Activated naive CD8-positive, alpha-beta T cell (primary cell): ENCODE measurements around the gene USP11.
"Not testable (repeated sequence)": the region's sequence is repeated elsewhere in the genome, so short reads cannot be mapped to it uniquely, and the experiment has no call there.

Experiments used
- H3K27ac Mint-ChIP-seq: one replicate; pipeline ENCODE4 v1.8.0; 2021; ENCODE audit warnings: mixed read lengths
- H3K27me3 Mint-ChIP-seq: one replicate; pipeline ENCODE4 v1.8.0; 2021; ENCODE audit warnings: mixed read lengths
- H3K36me3 Mint-ChIP-seq: one replicate; pipeline ENCODE4 v1.8.0; 2021; ENCODE audit warnings: mixed read lengths
- H3K4me1 Mint-ChIP-seq: one replicate; pipeline ENCODE4 v1.8.0; 2021; ENCODE audit warnings: low read depth, mixed read lengths
- H3K4me3 Mint-ChIP-seq: one replicate; pipeline ENCODE4 v1.8.0; 2021; ENCODE audit warnings: mild to moderate bottlenecking, mixed read lengths
- H3K9me3 Mint-ChIP-seq: one replicate; pipeline ENCODE4 v1.8.0; 2021; ENCODE audit warnings: low read depth, mixed read lengths

USP11 gene

GRCh38 chrX:47241201-47242011 lies 8.6 kb downstream of the USP11 start:
- Mint-ChIP-seq H3K4me3 (no peak overlapping the region), H3K36me3 (peaks cover 2% of the 10 kb centered on the region), H3K27me3 (no peaks in the 10 kb centered on the region), H3K27ac (no peak overlapping the region), H3K4me1 (peaks cover 12% of the 10 kb centered on the region), H3K9me3 (no peaks in the 10 kb centered on the region)

- Mint-ChIP-seq H3K4me3 (no peak overlapping the region), H3K4me1 (peaks cover 3% of the 10 kb centered on the region), H3K27ac (no peak overlapping the region), H3K27me3 (no peaks in the 10 kb centered on the region), H3K9me3 (no peaks in the 10 kb centered on the region), H3K36me3 (peaks cover 2% of the 10 kb centered on the region)
These were observed 9.5 kb downstream of the USP11 start for GRCh38 chrX:47242321-47242720.

GRCh38 chrX:47243351-47243750 lies 10.5 kb downstream of the USP11 start:
- Mint-ChIP-seq H3K4me1 (no peaks in the 10 kb centered on the region), H3K4me3 (no peak overlapping the region), H3K9me3 (no peaks in the 10 kb centered on the region), H3K27me3 (no peaks in the 10 kb centered on the region), H3K27ac (no peak overlapping the region), H3K36me3 (peaks cover 2% of the 10 kb centered on the region)

DNA sequence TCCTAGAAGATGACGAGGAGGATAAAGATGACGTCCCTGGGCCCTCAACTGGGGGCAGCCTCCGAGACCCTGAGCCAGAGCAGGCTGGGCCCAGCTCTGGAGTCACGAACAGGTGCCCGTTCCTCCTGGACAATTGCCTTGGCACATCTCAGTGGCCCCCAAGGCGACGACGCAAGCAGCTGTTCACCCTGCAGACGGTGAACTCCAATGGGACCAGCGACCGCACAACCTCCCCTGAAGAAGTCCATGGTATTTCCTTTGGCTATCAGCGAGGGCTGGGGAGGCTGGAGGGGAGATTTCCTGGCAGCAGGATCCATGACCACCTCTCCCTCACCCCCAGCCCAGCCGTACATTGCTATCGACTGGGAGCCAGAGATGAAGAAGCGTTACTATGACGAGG lies 11.9 kb downstream of the USP11 start:
- no peaks in the 10 kb centered on the region for H3K4me1 Mint-ChIP-seq
- peaks cover 2% of the 10 kb centered on the region for H3K36me3 Mint-ChIP-seq
- H3K4me3 Mint-ChIP-seq, result no peak overlapping the region

DNA sequence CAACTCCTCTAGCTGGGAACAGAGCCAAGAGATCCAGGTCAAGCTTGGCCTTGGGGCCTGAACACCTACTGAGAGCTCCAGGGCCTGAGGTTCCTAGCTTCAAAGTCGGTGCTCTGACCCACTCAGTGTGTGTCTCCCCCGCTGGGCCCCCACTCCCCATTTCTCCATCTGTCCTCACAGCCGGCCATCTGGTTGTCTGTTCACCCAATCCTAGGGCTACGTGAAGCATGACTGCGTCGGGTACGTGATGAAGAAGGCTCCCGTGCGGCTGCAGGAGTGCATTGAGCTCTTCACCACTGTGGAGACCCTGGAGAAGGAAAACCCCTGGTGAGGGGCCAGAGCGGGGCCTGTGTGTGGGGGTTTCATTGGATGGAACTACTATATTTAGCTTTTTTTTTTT lies 12.3 kb downstream of the USP11 start:
- Mint-ChIP-seq H3K27me3 (no peaks in the 10 kb centered on the region), H3K9me3 (no peaks in the 10 kb centered on the region), H3K27ac (no peak overlapping the region), H3K36me3 (peaks cover 2% of the 10 kb centered on the region), H3K4me3 (no peak overlapping the region), H3K4me1 (no peaks in the 10 kb centered on the region)

More for the DNA sequence above, 11.9 kb downstream of the USP11 start:
- H3K27ac Mint-ChIP-seq, result no peak overlapping the region
- H3K9me3 Mint-ChIP-seq, result no peaks in the 10 kb centered on the region
- H3K27me3 Mint-ChIP-seq, result no peaks in the 10 kb centered on the region

- Mint-ChIP-seq H3K4me3 (no peak overlapping the region), H3K9me3 (no peaks in the 10 kb centered on the region), H3K27me3 (no peaks in the 10 kb centered on the region), H3K27ac (peak overlapping the region; percentile 73), H3K36me3 (peaks cover 2% of the 10 kb centered on the region), H3K4me1 (no peaks in the 10 kb centered on the region)
These were observed 14.6 kb downstream of the USP11 start for GRCh38 chrX:47247206-47247998.

GRCh38 chrX:47247999-47248320 lies 15.2 kb downstream of the USP11 start:
- Mint-ChIP-seq H3K4me1 (no peaks in the 10 kb centered on the region), H3K27me3 (no peaks in the 10 kb centered on the region), H3K9me3 (no peaks in the 10 kb centered on the region), H3K27ac (peak overlapping the region; percentile 73), H3K36me3 (peaks cover 2% of the 10 kb centered on the region), H3K4me3 (no peak overlapping the region)

DNA sequence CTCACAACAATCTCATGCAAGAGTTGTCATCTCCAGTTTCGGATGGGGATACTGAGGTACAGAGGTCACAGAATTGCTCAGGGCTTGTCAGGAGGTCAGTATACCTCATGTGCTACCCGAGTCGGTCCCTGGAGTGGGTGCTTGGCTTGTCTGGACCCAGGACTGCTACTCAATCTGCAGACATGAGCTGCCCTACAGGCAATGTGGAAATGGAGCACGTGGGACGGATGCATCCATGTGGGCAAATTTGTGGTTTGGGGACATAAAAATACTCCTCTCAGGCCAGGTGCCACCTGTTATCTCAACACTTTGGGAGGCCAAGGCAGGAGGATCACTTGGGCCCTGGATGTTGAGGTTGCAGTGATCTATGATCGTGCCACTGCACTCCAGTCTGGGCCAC lies 15.8 kb downstream of the USP11 start:
- H3K9me3 Mint-ChIP-seq, result no peaks in the 10 kb centered on the region
- H3K4me3 Mint-ChIP-seq, result no peak overlapping the region
- H3K27me3 Mint-ChIP-seq, result no peaks in the 10 kb centered on the region

DNA sequence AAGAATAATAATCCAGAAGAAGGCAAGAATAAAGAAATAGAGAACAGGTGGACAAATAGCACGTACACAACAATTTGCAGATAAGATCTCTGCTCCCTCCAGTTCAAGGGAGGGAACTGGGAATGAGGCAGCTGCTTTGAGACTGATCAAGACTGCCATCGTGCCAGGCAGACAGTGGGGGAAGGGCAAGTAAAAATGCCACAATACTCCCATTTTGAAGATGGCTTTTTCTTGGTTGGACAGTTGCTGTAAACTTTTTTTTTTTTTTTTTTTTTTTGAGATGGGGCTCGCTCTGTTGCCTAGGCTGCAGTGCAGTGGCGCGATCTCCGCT lies 17.2 kb downstream of the USP11 start:
- H3K36me3 Mint-ChIP-seq, result peaks cover 2% of the 10 kb centered on the region
- no peaks in the 10 kb centered on the region for H3K9me3 Mint-ChIP-seq
- no peaks in the 10 kb centered on the region for H3K27me3 Mint-ChIP-seq
- no peak overlapping the region for H3K4me3 Mint-ChIP-seq
- H3K4me1 Mint-ChIP-seq, result no peaks in the 10 kb centered on the region
- no peak overlapping the region for H3K27ac Mint-ChIP-seq

More for the DNA sequence above, 15.8 kb downstream of the USP11 start:
- H3K27ac Mint-ChIP-seq, result peak overlapping the region; percentile 16
- no peaks in the 10 kb centered on the region for H3K4me1 Mint-ChIP-seq
- peaks cover 2% of the 10 kb centered on the region for H3K36me3 Mint-ChIP-seq

- not testable (repeated sequence) for H3K27ac Mint-ChIP-seq, H3K4me1 Mint-ChIP-seq, H3K4me3 Mint-ChIP-seq, H3K36me3 Mint-ChIP-seq, H3K27me3 Mint-ChIP-seq, H3K9me3 Mint-ChIP-seq
These were observed 24.8 kb downstream of the USP11 start for GRCh38 chrX:47257620-47258019.

GRCh38 chrX:47264483-47265173 lies 31.8 kb downstream of the USP11 start:
- Mint-ChIP-seq H3K4me3 (no peak overlapping the region), H3K27me3 (no peaks in the 10 kb centered on the region), H3K27ac (no peak overlapping the region), H3K9me3 (no peaks in the 10 kb centered on the region), H3K36me3 (no peaks in the 10 kb centered on the region), H3K4me1 (no peaks in the 10 kb centered on the region)

DNA sequence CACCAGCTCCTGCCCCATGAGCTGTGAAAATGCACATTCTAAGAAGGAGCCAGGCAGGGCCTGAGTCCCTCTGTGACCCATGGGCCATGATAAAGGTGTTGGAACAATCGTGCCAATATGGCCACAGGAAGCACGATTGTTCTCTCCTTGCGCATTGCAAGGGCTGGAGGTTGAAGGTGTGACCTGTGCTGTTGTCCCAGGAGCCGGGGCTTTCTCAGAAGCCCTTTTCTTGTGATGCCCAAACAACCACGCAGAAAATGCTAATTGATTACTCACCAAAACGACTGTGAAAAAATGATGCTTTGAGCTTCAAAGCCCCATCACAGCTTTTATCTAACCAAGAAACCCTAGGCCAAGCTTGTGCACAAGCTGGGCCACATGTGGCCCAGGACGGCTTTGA lies 33.8 kb downstream of the USP11 start:
- H3K9me3 Mint-ChIP-seq, result no peaks in the 10 kb centered on the region
- no peak overlapping the region for H3K27ac Mint-ChIP-seq
- H3K4me1 Mint-ChIP-seq, result no peaks in the 10 kb centered on the region
- no peak overlapping the region for H3K4me3 Mint-ChIP-seq
- no peaks in the 10 kb centered on the region for H3K36me3 Mint-ChIP-seq
- no peaks in the 10 kb centered on the region for H3K27me3 Mint-ChIP-seq

GRCh38 chrX:47272013-47272408 lies 39.2 kb downstream of the USP11 start:
- Mint-ChIP-seq H3K27me3 (peaks cover 2% of the 10 kb centered on the region), H3K4me3 (no peak overlapping the region), H3K9me3 (no peaks in the 10 kb centered on the region), H3K4me1 (no peaks in the 10 kb centered on the region), H3K27ac (no peak overlapping the region), H3K36me3 (no peaks in the 10 kb centered on the region)

DNA sequence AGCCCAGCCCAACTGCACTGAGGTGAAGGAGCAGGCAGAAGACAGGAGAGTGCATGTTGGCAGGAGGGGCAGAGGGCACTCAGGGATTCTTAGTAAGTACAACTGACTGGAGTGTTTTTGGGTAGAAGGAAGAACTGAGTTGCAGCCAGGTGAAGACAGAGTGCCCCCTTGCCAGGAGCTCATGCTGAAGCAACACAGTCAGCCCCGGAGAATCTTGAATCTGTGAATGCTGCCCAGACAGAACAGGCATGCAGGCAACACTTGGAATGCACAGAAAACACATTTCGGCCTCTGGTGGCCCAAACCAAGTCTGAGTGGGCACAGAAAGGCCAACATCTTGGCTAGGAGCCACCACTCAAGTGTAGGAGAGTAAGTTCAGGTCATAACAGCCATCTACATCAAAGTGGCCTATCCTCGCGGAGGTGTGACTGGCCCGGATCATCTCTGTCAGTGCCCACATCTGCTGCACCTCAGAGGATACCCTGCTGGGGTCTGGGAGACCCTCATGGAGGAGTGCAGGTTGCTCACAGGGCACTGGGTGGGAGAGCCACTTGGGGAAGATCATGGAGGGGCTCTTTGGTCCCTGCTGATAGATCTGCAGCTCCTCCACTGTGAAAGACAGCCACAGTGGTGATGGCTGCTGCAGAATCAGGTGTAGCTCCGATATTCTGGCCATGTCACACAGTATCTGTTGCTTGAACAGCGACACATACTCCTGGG lies 40.4 kb downstream of the USP11 start:
- Mint-ChIP-seq H3K4me3 (no peak overlapping the region), H3K36me3 (no peaks in the 10 kb centered on the region), H3K27ac (no peak overlapping the region), H3K4me1 (no peaks in the 10 kb centered on the region), H3K9me3 (no peaks in the 10 kb centered on the region), H3K27me3 (peaks cover 2% of the 10 kb centered on the region)

- Mint-ChIP-seq H3K9me3 (no peaks in the 10 kb centered on the region), H3K27me3 (peaks cover 2% of the 10 kb centered on the region), H3K27ac (no peak overlapping the region), H3K4me3 (no peak overlapping the region), H3K36me3 (no peaks in the 10 kb centered on the region), H3K4me1 (no peaks in the 10 kb centered on the region)
These were observed 45.9 kb downstream of the USP11 start for GRCh38 chrX:47278691-47279090.
